Measurements from ENCODE around the gene EWSR1. TPM values are rescaled to one million over a fixed set of nuclear protein-coding genes. Genes with fewer than 3 reads are reported as not detected.

Gene EWSR1
- total RNA-seq, 2 donors from 2014 or later = 145 to 236 TPM

DNA sequence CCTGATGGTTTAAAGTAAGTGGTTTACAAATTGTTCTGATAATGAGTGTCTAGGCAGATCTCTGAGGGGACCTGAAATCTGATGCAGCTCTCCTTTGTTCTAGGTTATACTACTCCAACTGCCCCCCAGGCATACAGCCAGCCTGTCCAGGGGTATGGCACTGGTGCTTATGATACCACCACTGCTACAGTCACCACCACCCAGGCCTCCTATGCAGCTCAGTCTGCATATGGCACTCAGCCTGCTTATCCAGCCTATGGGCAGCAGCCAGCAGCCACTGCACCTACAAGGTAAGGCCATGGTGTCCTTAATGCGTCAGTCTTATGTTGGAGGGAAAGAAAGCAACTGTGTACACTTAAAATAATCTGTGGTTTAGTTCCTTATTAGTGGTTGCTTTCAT lies 9.9 kb downstream of the EWSR1 start:
- peaks cover 3% of the 10 kb centered on the region for H3K36me3 ChIP-seq
- H3K4me3 ChIP-seq = no peak overlapping the region
- no peak for TF ChIP-seq CTCF (IDR thresholded peaks at IDR 0.05)
- no peaks in the 10 kb centered on the region for H3K27me3 ChIP-seq
- peaks cover 9% of the 10 kb centered on the region for H3K4me1 ChIP-seq
- intact Hi-C loops (cut with DNase I) = no loop called here
- no peak for DNase-seq
- H3K9me3 ChIP-seq = no peaks in the 10 kb centered on the region
- no peak overlapping the region for H3K27ac ChIP-seq
- no peak overlapping the region for H3K9ac ChIP-seq (ENCODE audit: low read depth in 2 of 2, low read length in 2 of 2)

- intact Hi-C loops (cut with DNase I) = no loop called here
- DNase-seq = no peak
- Histone ChIP-seq H3K27me3 (no peaks in the 10 kb centered on the region), H3K4me1 (no peaks in the 10 kb centered on the region), H3K9ac (ENCODE audit: low read depth in 2 of 2, low read length in 2 of 2) (no peak overlapping the region), H3K9me3 (no peaks in the 10 kb centered on the region), H3K4me3 (no peak overlapping the region), H3K27ac (no peak overlapping the region), H3K36me3 (peaks cover 38% of the 10 kb centered on the region)
- TF ChIP-seq CTCF (IDR thresholded peaks at IDR 0.05) = no peak
Measured at GRCh38 chr22:29284196-29284595, 16.1 kb downstream of the EWSR1 start.

DNA sequence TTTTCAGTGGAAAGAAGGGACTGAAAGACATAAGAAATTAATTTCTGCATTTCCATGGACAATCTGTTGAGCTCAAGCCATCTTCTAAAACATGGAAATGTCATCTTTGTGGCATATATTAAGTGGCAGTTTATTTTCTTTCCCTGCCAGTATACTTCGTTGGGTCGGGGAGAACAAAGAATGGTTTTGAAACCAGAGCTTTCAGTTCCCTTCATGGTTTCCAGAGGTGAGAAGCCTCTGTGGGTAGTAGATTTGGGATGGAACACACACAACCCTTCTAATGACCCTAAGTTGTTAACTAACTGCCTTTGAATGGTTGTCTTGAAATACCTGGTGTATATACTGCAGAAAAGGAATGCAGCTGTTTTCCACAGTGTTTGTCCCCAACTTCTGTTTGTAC lies 20.8 kb downstream of the EWSR1 start:
- intact Hi-C loops (cut with DNase I) = no loop called here
- H3K27me3 ChIP-seq = no peaks in the 10 kb centered on the region
- no peak overlapping the region for H3K4me3 ChIP-seq
- no peak for DNase-seq
- TF ChIP-seq CTCF (IDR thresholded peaks at IDR 0.05) = no peak
- H3K9me3 ChIP-seq = no peaks in the 10 kb centered on the region
- peaks cover 40% of the 10 kb centered on the region for H3K36me3 ChIP-seq
- H3K4me1 ChIP-seq = no peaks in the 10 kb centered on the region
- no peak overlapping the region for H3K9ac ChIP-seq (ENCODE audit: low read depth in 2 of 2, low read length in 2 of 2)
- H3K27ac ChIP-seq = no peak overlapping the region

DNA sequence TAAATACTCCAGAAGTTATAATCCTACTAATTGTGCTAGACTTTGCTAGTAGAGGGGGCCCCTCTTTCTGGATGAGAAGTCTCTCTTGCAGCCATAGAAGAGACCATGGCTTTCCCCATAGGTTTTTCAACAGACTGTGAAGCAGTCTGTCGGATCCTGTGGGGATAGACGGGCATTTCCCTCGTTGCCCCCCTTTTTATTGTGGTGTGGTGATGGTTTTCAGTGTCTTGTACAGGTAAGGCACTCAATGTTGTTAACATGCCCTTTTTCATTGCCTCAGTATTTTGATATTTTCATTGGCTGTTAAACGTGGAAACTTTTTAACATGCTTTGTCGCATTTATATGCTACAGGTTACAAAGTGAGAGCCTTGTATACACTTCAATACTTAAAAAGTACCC lies 22.0 kb downstream of the EWSR1 start:
- Histone ChIP-seq H3K27ac (no peak overlapping the region), H3K4me3 (no peak overlapping the region), H3K9me3 (no peaks in the 10 kb centered on the region), H3K27me3 (no peaks in the 10 kb centered on the region), H3K36me3 (peaks cover 40% of the 10 kb centered on the region), H3K9ac (ENCODE audit: low read depth in 2 of 2, low read length in 2 of 2) (no peak overlapping the region), H3K4me1 (no peaks in the 10 kb centered on the region)
- TF ChIP-seq CTCF (IDR thresholded peaks at IDR 0.05) = no peak
- intact Hi-C loops (cut with DNase I) = no loop called here
- no peak for DNase-seq

GRCh38 chr22:29291215-29291614 lies 23.1 kb downstream of the EWSR1 start:
- H3K27ac ChIP-seq = no peak overlapping the region
- H3K4me1 ChIP-seq = no peaks in the 10 kb centered on the region
- H3K9ac ChIP-seq (ENCODE audit: low read depth in 2 of 2, low read length in 2 of 2) = no peak overlapping the region
- H3K36me3 ChIP-seq = peaks cover 51% of the 10 kb centered on the region
- no peaks in the 10 kb centered on the region for H3K27me3 ChIP-seq
- intact Hi-C loops (cut with DNase I) = no loop called here
- H3K9me3 ChIP-seq = no peaks in the 10 kb centered on the region
- TF ChIP-seq CTCF (IDR thresholded peaks at IDR 0.05) = no peak
- DNase-seq = no peak
- no peak overlapping the region for H3K4me3 ChIP-seq

GRCh38 chr22:29292379-29292778 lies 24.3 kb downstream of the EWSR1 start:
- Histone ChIP-seq H3K27me3 (no peaks in the 10 kb centered on the region), H3K27ac (no peak overlapping the region), H3K9ac (ENCODE audit: low read depth in 2 of 2, low read length in 2 of 2) (no peak overlapping the region), H3K36me3 (peaks cover 57% of the 10 kb centered on the region), H3K4me3 (no peak overlapping the region), H3K4me1 (no peaks in the 10 kb centered on the region), H3K9me3 (no peaks in the 10 kb centered on the region)
- DNase-seq = no peak
- no peak for TF ChIP-seq CTCF (IDR thresholded peaks at IDR 0.05)
- intact Hi-C loops (cut with DNase I) = no loop called here

All from colonic mucosa (tissue), 4 donors.